ENCODE results near the gene LRMDA.

The LRMDA gene

GRCh38 chr10:75425291-75426079 is 5.9 kb upstream of the LRMDA start:
- DNase-seq: no peak

GRCh38 chr10:75426880-75427279 is 4.5 kb upstream of the LRMDA start:
- DNase-seq: no peak

- no peak for DNase-seq
Measured at GRCh38 chr10:75427951-75428350, 3.5 kb upstream of the LRMDA start.

- no peak for DNase-seq
Measured at GRCh38 chr10:75428434-75429158, 2.8 kb upstream of the LRMDA start.

- no peak for DNase-seq
Measured at GRCh38 chr10:75429159-75429827, 2.1 kb upstream of the LRMDA start.

- no peak for DNase-seq
Measured at GRCh38 chr10:75430000-75430763, 1.2 kb upstream of the LRMDA start.

GRCh38 chr10:75432176-75432575 is 752 bp downstream of the LRMDA start:
- no peak for DNase-seq

GRCh38 chr10:75432763-75433162 is 1.3 kb downstream of the LRMDA start:
- DNase-seq: no peak

GRCh38 chr10:75433216-75433615 is 1.8 kb downstream of the LRMDA start:
- DNase-seq: no peak

GRCh38 chr10:75434291-75434690 is 2.9 kb downstream of the LRMDA start:
- no peak for DNase-seq

GRCh38 chr10:75435291-75435690 is 3.9 kb downstream of the LRMDA start:
- DNase-seq: no peak

GRCh38 chr10:75436896-75437295 is 5.5 kb downstream of the LRMDA start:
- no peak for DNase-seq

- DNase-seq: no peak
Measured at GRCh38 chr10:75437693-75438092, 6.3 kb downstream of the LRMDA start.

- DNase-seq: no peak
Measured at GRCh38 chr10:75438275-75438674, 6.9 kb downstream of the LRMDA start.

GRCh38 chr10:75439811-75440210 is 8.4 kb downstream of the LRMDA start:
- no peak for DNase-seq

GRCh38 chr10:75440271-75440793 is 8.9 kb downstream of the LRMDA start:
- DNase-seq: no peak

GRCh38 chr10:75441196-75441595 is 9.8 kb downstream of the LRMDA start:
- no peak for DNase-seq

GRCh38 chr10:75441682-75442081 is 10.3 kb downstream of the LRMDA start:
- no peak for DNase-seq

GRCh38 chr10:75443362-75443761 is 11.9 kb downstream of the LRMDA start:
- no peak for DNase-seq

- DNase-seq: no peak
Measured at GRCh38 chr10:75444781-75445386, 13.5 kb downstream of the LRMDA start.

- no peak for DNase-seq
Measured at GRCh38 chr10:75446508-75446907, 15.1 kb downstream of the LRMDA start.

GRCh38 chr10:75448166-75448565 is 16.7 kb downstream of the LRMDA start:
- DNase-seq: no peak
